ENCODE measurements around the gene PARD6B. TPM values are rescaled to one million over a fixed set of nuclear protein-coding genes. Genes with fewer than 3 reads are reported as not detected.
"Not testable (repeated sequence)": the region's sequence is repeated elsewhere in the genome, so short reads cannot be mapped to it uniquely, and the experiment has no call there.

Gene PARD6B
- total RNA-seq, 1 donor from 2014 or later = 13.1 TPM

GRCh38 chr20:50792708-50793574 is 61.6 kb downstream of the PARD6B start:
- peak; percentile 22 for DNase-seq (ENCODE audit: low read depth)
- H3K4me3 ChIP-seq (ENCODE audit: insufficient read depth, low read depth, low read length) = no peak overlapping the region
- peaks cover 3% of the 10 kb centered on the region for H3K79me2 ChIP-seq (ENCODE audit: insufficient read depth, low read length)
- H2AFZ ChIP-seq (ENCODE audit: low read depth, low read length) = peak overlapping the region; percentile 52
- H3K9ac ChIP-seq (ENCODE audit: low read length) = no peak overlapping the region
- peaks cover 15% of the 10 kb centered on the region for H3K4me1 ChIP-seq (ENCODE audit: insufficient read depth, low read length)
- H3K27me3 ChIP-seq (ENCODE audit: insufficient read depth, low read length) = no peaks in the 10 kb centered on the region
- H3K27ac ChIP-seq (ENCODE audit: low read depth, low read length) = no peak overlapping the region
- H3K9me3 Mint-ChIP-seq (ENCODE audit: unreplicated experiment) = no peaks in the 10 kb centered on the region
- peak overlapping the region; percentile 62 for H3K4me3 Mint-ChIP-seq (ENCODE audit: unreplicated experiment)
- H3K36me3 Mint-ChIP-seq (ENCODE audit: low read depth, unreplicated experiment) = no peaks in the 10 kb centered on the region
- FAIRE-seq = no peak
- TF ChIP-seq EZH2 (IDR thresholded peaks at IDR 0.05; ENCODE audit: insufficient read depth, low read length) = no peak
- no peak for TF ChIP-seq CTCF (IDR thresholded peaks at IDR 0.05; ENCODE audit: insufficient read depth, low read depth, low read length)
- H3K27ac Mint-ChIP-seq (ENCODE audit: unreplicated experiment) = no peak overlapping the region
- no peak overlapping the region for H3K4me2 ChIP-seq (ENCODE audit: low read length)
- H3K9me3 ChIP-seq (ENCODE audit: insufficient read depth, low read depth, low read length) = no peaks in the 10 kb centered on the region
- no peaks in the 10 kb centered on the region for H3K36me3 ChIP-seq (ENCODE audit: insufficient read depth, low read length)
- H3K27me3 Mint-ChIP-seq (ENCODE audit: low read depth, unreplicated experiment) = no peaks in the 10 kb centered on the region
- no peaks in the 10 kb centered on the region for H3K4me1 Mint-ChIP-seq (ENCODE audit: low read depth, unreplicated experiment)
- no peaks in the 10 kb centered on the region for H4K20me1 ChIP-seq (ENCODE audit: insufficient read depth, low read length)

DNA sequence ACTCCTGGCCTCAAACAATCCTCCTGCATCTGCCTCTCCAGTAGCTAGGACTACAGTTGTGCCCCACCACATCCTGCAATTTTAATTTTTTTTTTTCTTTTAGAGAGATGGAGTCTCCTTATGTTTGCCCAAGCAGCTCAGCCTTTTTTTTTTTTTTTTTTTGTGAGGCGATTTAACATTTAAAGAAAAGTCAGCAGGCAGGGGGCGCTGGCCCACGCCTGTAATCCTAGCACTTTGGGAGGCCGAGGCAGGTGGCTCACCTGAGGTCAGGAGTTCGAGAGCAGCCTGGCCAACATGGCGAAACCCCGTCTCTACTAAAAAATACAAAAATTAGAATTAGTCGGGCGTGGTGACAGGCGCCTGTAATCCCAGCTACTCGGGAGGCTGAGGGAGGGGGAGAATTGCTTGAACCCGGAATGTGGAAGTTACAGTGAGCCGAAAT is 62.2 kb downstream of the PARD6B start:
- peaks cover 18% of the 10 kb centered on the region for H3K4me1 ChIP-seq (ENCODE audit: insufficient read depth, low read length)
- not testable (repeated sequence) for H3K4me2 ChIP-seq (ENCODE audit: low read length); H3K27ac ChIP-seq (ENCODE audit: low read depth, low read length); H3K79me2 ChIP-seq (ENCODE audit: insufficient read depth, low read length); H3K27me3 Mint-ChIP-seq (ENCODE audit: low read depth, unreplicated experiment); H3K27me3 ChIP-seq (ENCODE audit: insufficient read depth, low read length); H3K9ac ChIP-seq (ENCODE audit: low read length); H3K4me1 Mint-ChIP-seq (ENCODE audit: low read depth, unreplicated experiment); H4K20me1 ChIP-seq (ENCODE audit: insufficient read depth, low read length); DNase-seq (ENCODE audit: low read depth); H2AFZ ChIP-seq (ENCODE audit: low read depth, low read length); H3K9me3 ChIP-seq (ENCODE audit: insufficient read depth, low read depth, low read length); H3K27ac Mint-ChIP-seq (ENCODE audit: unreplicated experiment); H3K9me3 Mint-ChIP-seq (ENCODE audit: unreplicated experiment); H3K36me3 ChIP-seq (ENCODE audit: insufficient read depth, low read length); H3K36me3 Mint-ChIP-seq (ENCODE audit: low read depth, unreplicated experiment); H3K4me3 ChIP-seq (ENCODE audit: insufficient read depth, low read depth, low read length); FAIRE-seq
- peak overlapping the region; percentile 71 for H3K4me3 Mint-ChIP-seq (ENCODE audit: unreplicated experiment)

GRCh38 chr20:50794181-50794845 is 62.9 kb downstream of the PARD6B start:
- TF ChIP-seq CTCF (IDR thresholded peaks at IDR 0.05; ENCODE audit: insufficient read depth, low read depth, low read length) (no peak), EZH2 (IDR thresholded peaks at IDR 0.05; ENCODE audit: insufficient read depth, low read length) (no peak)
- FAIRE-seq = no peak
- H3K4me2 ChIP-seq (ENCODE audit: low read length) = peak overlapping the region; percentile 98
- H3K9ac ChIP-seq (ENCODE audit: low read length) = peak overlapping the region; percentile 56
- no peak overlapping the region for H3K27ac ChIP-seq (ENCODE audit: low read depth, low read length)
- no peaks in the 10 kb centered on the region for H3K36me3 ChIP-seq (ENCODE audit: insufficient read depth, low read length)
- Mint-ChIP-seq H3K27ac (ENCODE audit: unreplicated experiment) (no peak overlapping the region), H3K27me3 (ENCODE audit: low read depth, unreplicated experiment) (no peaks in the 10 kb centered on the region), H3K36me3 (ENCODE audit: low read depth, unreplicated experiment) (no peaks in the 10 kb centered on the region), H3K9me3 (ENCODE audit: unreplicated experiment) (no peaks in the 10 kb centered on the region), H3K4me3 (ENCODE audit: unreplicated experiment) (peak overlapping the region; percentile 57), H3K4me1 (ENCODE audit: low read depth, unreplicated experiment) (no peaks in the 10 kb centered on the region)
- H3K27me3 ChIP-seq (ENCODE audit: insufficient read depth, low read length) = no peaks in the 10 kb centered on the region
- H3K4me1 ChIP-seq (ENCODE audit: insufficient read depth, low read length) = peaks cover 22% of the 10 kb centered on the region
- DNase-seq (ENCODE audit: low read depth) = no peak
- H4K20me1 ChIP-seq (ENCODE audit: insufficient read depth, low read length) = no peaks in the 10 kb centered on the region
- H3K4me3 ChIP-seq (ENCODE audit: insufficient read depth, low read depth, low read length) = peak overlapping the region; percentile 86
- H3K9me3 ChIP-seq (ENCODE audit: insufficient read depth, low read depth, low read length) = no peaks in the 10 kb centered on the region
- H3K79me2 ChIP-seq (ENCODE audit: insufficient read depth, low read length) = peaks cover 3% of the 10 kb centered on the region
- peak overlapping the region; percentile 76 for H2AFZ ChIP-seq (ENCODE audit: low read depth, low read length)

All from astrocyte (in vitro differentiated cells and primary cell).